GM18868 (cell line): Measurements from ENCODE around the gene NSMCE1.
"Not testable (repeated sequence)": the region's sequence is repeated elsewhere in the genome, so short reads cannot be mapped to it uniquely, and the experiment has no call there.

Experiments
- ATAC-seq: cut with Tn5 transposase; IDR thresholded peaks from one replicate; pipeline ENCODE4 v1.9.1; 2021; ENCODE audit warnings: mild to moderate bottlenecking, moderate library complexity; ENCODE audit not compliant: unreplicated experiment

NSMCE1 gene

GRCh38 chr16:27220527-27220926 is 48.0 kb downstream of the NSMCE1 start:
- ATAC-seq: no peak

GRCh38 chr16:27220120-27220519 is 48.5 kb downstream of the NSMCE1 start:
- ATAC-seq: no peak

GRCh38 chr16:27219161-27219560 is 49.4 kb downstream of the NSMCE1 start:
- ATAC-seq: no peak

GRCh38 chr16:27218756-27219155 is 49.8 kb downstream of the NSMCE1 start:
- no peak for ATAC-seq

GRCh38 chr16:27217256-27217655 is 51.3 kb downstream of the NSMCE1 start:
- ATAC-seq: no peak

GRCh38 chr16:27216297-27216885 is 52.2 kb downstream of the NSMCE1 start:
- no peak for ATAC-seq

- no peak for ATAC-seq
Observed at GRCh38 chr16:27215660-27216059, 52.9 kb downstream of the NSMCE1 start.

GRCh38 chr16:27214084-27214961 is 54.2 kb downstream of the NSMCE1 start:
- no peak for ATAC-seq

GRCh38 chr16:27211026-27211425 is 57.5 kb downstream of the NSMCE1 start:
- no peak for ATAC-seq

GRCh38 chr16:27210174-27210573 is 58.4 kb downstream of the NSMCE1 start:
- no peak for ATAC-seq

GRCh38 chr16:27209591-27209990 is 59.0 kb downstream of the NSMCE1 start:
- ATAC-seq: no peak

GRCh38 chr16:27208796-27209195 is 59.8 kb downstream of the NSMCE1 start:
- ATAC-seq: no peak

GRCh38 chr16:27208081-27208680 is 60.4 kb downstream of the NSMCE1 start:
- no peak for ATAC-seq

GRCh38 chr16:27207121-27207520 is 61.5 kb downstream of the NSMCE1 start:
- not testable (repeated sequence) for ATAC-seq

- ATAC-seq: no peak
Observed at GRCh38 chr16:27205423-27206065, 63.0 kb downstream of the NSMCE1 start.

- no peak for ATAC-seq
Observed at GRCh38 chr16:27204312-27204915, 64.2 kb downstream of the NSMCE1 start.

- peak; percentile 89 for ATAC-seq
Observed at GRCh38 chr16:27203507-27204311, 64.9 kb downstream of the NSMCE1 start, which contains the start of gene KDM8. TSS of gene KDM8 (plus strand) at chr16:27203526. CDS start at chr16:27210124, 6,598 bp downstream.

- ATAC-seq: peak; percentile 57
Observed at GRCh38 chr16:27202923-27203506, 65.6 kb downstream of the NSMCE1 start.

GRCh38 chr16:27200914-27201313 is 67.7 kb downstream of the NSMCE1 start:
- not testable (repeated sequence) for ATAC-seq

- peak; percentile 39 for ATAC-seq
Observed at GRCh38 chr16:27199736-27200135, 68.8 kb downstream of the NSMCE1 start.
